Stimulated activated CD4-positive, alpha-beta T cell treated with anti-CD3 and anti-CD28 coated beads, Interleukin-15, amount 100 ng/mL, for 24 hours (primary cell): Measurements from ENCODE around the gene SMYD1.
A peak's percentile ranks its signal among the peaks of the same experiment; 100 is the strongest.
"Not testable (repeated sequence)": the region's sequence is repeated elsewhere in the genome, so short reads cannot be mapped to it uniquely, and the experiment has no call there.

Source experiments
- DNase-seq: peaks from one replicate; pipeline ENCODE4 v3.0.0-alpha.2; 2020

The SMYD1 gene

DNA sequence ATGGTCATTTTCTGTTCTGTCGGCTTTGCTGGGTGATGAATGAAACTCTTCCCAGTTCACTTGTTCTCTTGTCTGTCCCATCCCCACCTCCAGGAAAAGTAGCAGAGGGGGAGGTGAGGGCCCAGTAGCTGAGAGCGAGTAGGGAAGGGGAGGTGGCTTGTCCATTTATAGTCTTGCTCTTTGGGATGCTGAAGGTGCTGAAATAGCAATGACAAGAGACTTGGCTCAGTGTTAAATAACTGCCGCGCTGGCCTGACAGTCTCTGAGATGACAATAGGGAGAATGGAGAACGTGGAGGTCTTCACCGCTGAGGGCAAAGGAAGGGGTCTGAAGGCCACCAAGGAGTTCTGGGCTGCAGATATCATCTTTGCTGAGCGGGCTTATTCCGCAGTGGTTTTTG, at the start of gene SMYD1:
Gene SMYD1 (plus strand): TSS at position 228 of the 400 bp plus-strand sequence. CDS start 40 bp downstream, at position 268.
- no peak for DNase-seq

DNA sequence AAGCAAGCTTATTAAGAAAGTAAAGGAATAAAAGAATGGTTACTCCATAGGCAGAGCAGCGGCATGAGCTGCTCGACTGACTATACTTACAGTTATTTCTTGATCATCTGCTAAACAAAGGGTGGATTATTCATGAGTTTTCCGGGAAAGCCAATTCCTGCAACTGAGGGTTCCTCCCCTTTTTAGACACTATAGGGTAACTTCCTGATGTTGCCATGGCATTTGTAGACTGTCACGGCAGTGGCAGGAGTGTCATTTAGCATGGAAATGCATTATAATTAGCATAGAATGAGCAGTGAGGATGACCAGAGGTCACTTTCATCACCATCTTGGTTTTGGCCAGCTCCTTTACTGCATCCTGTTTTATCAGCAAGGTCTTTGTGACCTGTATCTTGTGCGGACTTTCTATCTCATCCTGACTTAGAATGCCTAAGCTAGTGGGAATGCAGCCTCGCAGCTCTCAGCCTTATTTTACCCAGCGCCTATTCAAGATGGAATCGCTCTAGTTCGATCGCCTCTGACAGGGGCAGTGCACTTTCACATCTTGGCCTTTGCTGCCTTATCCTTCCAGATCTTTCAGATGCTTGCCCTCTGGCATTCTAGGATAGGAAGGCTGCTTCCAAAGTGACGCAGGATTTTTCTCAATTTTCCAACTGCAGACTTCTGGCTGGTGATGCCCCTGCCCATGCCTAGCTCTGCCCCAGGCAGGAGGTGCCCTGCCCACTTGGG, 49.4 kb upstream of the SMYD1 start:
- DNase-seq = not testable (repeated sequence)

DNA sequence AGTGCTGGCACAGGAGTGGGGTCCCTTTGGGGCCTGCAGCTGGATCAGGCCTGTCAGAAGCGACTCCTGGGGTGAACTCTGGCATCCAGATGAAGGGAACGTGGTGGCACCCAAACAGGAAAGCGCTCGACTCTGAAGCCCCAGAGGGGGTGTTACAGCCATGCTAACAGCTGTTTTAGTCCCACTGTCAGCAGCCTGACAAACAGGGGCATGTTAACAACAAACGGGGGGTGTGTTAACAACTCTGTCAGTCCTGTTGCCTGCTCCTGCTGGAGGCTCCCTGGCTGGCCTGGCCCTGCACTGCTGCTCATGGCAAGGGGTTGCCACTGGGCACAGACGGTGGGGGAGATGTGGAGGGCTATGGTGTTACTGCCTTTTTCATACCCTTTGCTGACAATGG, 48.7 kb upstream of the SMYD1 start:
- DNase-seq = no peak

DNA sequence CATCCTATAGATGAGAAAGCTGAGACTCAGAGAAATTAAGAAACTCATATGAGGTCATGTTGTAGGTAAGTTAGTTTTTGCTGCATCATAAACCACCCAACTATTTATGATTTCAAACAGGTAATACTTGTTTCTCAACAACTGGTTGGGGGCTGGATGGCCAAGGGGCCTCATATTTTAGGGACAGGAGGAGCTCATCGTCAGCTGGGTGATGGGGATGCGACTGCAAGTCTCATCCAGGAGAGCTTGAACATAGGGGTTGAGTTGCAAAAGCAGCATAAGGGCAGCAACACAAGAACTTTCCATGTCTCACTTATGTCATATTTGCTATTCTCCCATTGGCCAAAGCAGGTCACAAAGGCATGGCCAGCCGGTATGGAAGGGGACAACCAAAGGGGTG, 47.6 kb upstream of the SMYD1 start:
- DNase-seq = no peak

DNA sequence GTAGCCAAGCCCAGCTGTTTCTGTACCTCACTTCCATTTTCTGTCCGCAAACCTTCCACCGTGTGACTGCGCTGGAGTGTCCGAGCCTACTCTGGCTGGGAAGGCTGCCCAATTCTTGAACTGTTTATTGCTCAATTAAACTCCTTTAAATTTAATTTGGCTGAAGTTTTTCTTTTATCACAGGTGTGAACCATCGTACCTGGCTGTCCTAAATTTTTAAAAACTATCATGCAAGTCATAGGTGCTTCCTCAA, 45.0 kb upstream of the SMYD1 start:
- DNase-seq = no peak

DNA sequence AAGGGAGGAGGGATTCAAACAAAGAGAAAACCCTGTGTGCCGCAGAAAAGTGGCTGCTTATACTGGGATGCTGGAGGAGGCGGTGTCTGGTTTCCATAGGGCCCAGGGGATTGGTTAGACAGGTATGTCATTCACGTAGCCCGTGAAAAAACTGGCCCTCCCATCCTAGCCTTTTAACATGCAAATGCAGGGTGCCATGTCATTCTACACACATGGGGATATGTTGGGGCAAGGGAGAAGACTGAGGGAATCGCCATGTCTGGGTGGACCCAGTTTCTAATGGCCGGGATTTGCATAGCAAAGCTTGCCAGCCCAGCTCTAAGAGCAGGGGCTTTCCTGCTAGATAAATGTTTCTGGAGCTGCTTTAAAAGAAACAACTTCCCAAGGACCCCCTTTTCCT, 43.1 kb upstream of the SMYD1 start:
- no peak for DNase-seq

DNA sequence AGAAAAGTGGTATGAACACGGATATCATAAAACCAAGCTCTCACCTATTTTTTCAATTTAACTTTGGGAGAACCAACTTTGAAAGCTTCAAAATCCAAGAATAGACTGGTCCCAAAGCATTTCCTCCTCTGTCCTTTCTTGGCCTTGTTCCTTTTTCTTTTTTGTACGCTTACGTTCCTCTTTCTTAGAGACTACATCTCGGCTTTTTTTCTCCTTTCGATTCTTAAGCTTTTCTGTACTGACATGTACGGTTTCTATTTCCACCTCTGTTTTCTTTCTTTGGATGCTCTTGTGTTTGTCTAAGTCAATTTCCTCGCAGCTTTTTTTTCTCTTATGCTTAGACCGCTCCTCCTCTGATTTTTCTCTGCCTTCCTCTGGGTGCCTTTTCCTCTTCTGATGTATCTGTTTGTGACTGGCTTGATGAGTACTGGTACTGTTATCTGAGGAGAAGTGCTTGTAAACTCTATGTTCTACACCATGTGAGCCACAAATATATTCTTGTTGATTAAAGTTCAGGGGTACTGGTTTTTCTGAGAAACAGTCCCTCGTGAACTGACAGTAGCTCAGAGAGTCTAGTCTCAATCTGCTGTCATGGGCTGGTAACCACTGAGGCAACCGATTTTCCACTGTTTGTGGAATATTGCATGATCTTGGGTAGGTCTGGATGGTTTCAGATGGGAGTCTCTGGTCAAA, 39.8 kb upstream of the SMYD1 start:
- no peak for DNase-seq

DNA sequence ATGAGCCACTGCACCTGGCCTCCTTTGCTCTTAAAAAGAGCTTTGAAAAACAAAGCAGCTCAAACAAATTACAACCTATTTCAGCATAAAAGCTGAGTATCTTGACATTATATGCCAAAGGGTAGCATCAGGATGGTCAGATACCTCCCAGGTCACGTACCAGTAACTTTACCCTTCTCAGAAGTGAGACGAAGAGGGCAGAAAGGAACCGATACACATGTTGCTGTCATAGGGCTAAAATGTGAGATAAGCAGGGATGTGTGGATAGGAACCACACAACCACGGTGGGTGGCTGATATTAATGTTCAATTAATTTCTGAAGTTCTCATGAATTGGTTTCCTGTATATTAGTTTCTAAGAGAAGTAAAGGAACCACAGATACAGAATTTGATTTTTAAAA, 38.7 kb upstream of the SMYD1 start:
- no peak for DNase-seq

DNA sequence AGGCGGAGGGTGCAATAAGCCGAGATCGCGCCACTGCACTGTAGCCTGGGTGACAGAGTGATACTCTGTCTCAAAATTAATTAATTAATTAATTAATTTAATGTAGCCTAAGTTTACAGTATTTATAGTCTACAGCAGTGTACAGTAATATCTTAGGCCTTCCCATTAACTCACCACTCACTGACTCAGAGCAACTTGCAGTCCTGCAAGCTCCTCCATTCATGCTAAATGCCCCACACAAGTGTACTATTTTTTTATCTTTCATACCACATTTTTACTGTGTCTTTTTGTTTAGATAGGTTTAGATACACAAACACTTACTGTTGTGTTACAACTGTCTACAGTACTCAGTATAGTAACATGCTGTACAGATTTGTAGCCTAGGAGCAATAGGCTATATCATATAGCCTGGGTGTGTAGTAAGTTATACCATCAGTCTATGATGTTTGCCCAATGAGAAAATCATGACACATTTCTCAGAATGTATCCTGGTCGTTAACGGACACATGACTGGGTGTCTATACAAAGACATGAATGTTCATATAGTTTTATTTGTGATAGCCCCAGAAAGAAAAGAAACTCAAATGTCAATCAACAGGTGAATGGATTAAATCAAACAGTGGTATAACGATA, 35.4 kb upstream of the SMYD1 start:
- no peak for DNase-seq

DNA sequence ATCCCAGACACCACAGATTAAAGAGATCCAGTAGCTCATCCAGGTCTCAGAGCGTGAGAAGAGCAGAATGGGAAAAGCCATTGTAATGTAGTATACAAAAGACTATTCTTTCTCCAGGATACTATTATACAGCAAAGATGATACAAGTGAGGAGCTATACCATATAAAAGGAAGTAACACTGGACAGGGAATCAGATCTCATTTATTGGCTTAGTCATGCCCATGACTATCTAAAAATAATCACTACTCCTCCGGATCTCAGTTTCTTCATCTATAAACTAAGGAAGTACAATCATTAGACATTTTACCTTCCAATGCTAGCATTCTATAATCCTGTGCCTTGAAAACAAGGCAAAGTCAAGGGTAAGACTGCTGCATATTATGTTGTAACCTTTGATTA, 31.4 kb upstream of the SMYD1 start:
- DNase-seq = no peak

DNA sequence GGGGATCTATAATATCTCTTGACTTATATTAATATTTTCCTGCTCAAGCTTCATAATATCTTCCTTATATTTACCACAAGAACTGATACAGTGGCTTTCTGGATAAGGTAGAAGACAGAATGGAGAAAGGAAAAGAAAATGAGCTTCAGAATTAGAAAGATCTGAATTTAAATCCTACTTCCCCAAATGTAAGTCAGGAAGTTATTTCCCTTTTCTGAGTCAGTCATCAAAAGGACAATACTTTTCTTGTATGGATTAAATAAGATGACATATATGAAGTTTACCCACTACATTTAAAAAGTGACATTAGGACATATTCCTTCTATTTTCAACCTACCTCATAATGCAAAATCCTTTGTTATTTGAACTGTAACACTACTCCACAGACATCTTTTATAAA, 31.0 kb upstream of the SMYD1 start:
- DNase-seq = no peak

DNA sequence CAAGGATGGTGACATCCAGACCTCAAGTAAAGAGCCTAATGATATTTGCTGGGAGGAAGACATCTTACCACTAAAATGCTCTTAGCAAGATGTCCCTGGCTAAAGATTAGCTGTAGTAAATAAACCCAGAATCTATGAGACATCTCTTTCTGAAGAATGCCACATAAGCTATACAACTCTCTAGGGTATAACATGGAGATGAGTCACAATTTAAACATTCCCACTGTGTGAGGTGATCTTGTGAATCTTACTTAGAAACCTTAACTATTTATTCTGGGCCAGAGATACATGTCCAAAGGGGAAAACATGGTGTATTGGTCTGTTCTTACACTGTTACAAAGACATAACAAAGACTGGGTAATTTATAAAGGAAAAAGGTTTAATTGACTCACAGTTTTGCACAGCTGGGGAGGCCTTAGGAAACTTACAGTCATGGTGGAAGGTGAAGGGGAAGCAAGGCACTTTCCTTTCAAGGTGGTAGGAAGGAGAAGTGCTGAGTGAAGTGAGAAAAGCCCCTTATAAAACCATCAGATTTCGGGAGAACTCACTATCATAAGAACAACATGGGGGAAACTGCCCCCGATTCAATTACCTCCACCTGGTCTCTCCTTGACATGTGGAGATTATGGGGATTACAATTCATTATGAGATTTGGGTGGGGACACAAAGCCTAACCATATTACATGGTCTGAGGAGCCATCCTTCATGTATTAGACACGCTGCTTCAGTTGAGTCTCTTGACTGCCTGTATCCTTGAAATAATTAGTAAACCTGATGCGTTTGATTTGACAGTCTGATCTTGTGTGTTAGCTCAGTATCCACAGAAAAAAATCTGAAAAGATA, 29.1 kb upstream of the SMYD1 start:
- no peak for DNase-seq

DNA sequence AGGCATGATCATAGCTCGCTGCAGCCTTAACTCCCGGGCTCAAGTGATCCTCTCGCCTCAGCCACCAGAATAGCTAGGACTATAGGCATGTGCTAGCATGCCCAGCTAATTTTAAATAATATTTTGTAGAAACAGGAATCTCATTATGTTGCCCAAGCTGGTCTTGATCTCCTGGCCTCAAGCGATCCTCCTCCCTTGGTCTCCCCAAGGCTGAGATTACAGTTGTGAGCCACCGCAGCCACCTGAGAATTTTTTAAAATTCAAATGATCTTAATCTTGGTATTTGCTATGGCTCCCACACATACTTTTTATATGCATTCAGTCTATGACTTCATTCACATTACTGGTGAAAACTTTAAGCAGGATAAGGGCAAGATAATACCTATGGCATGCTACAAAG, 25.1 kb upstream of the SMYD1 start:
- no peak for DNase-seq

DNA sequence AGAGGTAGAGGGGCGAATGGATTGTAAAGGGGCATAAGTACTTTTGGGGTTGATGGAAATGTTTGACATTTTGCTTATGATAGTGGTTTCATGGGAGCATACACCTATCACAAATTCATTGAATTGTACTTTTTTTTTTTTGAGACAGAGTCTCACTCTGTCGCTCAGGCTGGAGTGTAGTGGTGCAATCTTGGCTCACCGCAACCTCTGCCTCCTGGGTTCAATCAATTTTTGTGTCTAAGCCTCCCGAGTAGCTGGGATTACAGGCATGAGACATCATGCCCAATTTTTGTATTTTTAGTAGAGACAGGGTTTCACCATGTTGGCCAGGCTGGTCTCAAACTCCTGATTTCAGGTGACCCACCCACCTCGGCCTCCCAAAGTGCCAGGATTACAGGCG, 22.1 kb upstream of the SMYD1 start:
- not testable (repeated sequence) for DNase-seq

DNA sequence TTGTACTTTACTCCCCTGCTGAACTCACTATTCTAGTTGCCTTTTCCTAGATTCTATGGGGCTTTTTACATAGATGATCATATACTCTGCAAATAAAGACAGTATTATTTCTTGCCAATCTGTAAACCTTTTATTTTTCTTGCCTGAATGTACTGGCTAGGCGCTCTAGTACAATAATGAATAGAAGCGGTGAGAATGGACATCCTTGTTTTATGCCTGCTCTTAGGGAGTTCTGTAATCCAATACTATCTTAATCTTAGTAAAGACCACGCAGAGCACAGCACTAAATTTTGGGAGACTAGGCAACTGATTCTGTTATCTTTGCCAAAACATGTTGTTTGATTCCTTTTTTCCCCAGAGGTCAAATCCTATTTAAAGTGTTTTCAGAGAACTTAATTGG, 19.1 kb upstream of the SMYD1 start:
- DNase-seq = no peak

DNA sequence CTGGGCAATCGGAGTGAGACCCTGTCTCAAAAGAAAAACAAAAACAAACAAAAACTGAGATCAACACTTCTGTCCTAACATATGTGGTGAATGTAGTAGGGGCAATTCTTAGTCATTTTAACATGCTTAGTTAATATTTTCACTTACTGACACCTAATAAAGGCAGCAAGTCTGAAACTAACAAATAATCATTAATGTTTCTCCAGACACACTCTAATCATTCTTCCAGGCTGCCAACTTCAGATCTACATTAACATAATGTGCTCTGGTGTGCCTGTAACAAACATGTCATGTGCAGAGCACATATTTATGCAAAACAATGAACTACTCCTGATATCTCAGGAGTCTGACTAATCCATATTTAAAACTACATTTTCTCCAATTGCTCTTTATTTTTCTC, 18.0 kb upstream of the SMYD1 start:
- DNase-seq = no peak

DNA sequence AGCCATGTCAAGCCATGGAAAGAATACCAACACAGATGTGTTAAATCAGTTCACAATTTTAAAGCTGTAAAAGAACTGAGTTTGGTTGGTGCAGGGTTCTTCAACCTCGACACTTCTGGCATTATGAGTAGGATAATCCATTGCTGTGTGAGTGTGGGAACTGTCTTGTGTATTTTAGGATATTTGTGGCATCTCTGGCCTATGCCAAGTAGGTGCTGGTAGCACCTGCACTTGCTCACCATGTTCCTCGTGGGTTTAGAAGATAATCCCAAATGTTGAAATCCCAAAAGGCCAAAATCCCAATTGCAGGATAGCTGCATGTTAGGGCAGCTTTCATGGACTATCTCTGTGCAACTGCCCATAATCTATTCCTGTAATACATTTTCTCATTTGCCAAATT, 15.8 kb upstream of the SMYD1 start:
- no peak for DNase-seq

DNA sequence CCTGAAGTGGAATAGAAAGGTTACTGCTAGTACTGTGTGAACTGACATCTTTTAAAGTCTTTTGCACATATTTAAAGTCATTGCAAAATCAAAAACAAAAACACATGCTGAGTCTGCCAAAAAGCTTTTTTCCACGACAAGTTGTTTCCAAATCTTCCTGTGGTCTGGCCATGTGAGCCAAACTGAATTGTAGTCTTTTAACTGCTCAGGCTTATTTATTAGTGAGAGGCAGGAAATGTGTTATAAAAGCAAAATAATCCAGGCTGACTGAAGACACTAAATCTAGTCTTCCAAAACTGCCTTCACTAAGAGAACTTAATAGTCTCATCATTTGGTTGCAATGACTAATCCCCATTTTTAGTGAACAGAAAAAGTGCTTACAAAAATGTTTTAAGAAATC, 14.3 kb upstream of the SMYD1 start:
- DNase-seq = no peak

DNA sequence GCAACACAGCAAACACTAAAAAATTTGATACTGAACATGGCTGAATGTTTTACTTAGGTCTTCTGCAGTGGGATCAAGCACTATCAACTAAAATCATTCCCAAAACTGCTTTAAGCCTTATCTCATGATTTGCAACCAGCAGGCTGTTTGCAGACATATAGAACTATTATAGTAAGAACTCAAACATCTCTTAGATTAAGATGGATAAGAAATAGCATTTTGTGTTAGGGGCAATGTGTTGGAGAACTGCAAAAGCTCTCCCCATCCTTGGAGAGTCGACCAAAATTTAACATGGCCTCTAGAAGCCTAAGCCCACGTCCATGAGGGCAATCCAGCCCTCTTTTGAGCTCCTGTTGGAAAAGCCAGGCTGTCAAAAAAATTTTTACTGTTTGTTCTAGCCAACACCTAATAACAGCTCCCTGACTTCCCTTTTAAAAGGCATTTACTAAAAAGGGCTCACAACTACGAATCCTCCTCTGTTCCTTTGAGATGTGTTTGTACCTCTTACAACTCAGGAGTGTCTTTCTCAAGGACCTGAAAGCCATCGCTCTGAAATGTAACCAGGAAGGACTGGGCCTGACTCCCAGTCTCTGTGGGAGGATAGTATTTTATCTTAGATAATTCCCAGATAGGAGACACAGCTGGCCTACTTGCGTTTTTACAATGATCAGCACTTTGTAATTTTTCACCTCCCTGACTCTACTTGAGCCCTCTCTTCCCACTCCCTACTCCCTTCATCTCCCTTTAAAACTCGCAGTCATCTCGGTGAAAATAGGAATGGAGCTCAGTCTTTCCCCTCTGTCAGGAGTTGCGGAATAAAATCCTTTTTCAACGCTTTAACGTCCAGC, 13.5 kb upstream of the SMYD1 start:
- DNase-seq = no peak

DNA sequence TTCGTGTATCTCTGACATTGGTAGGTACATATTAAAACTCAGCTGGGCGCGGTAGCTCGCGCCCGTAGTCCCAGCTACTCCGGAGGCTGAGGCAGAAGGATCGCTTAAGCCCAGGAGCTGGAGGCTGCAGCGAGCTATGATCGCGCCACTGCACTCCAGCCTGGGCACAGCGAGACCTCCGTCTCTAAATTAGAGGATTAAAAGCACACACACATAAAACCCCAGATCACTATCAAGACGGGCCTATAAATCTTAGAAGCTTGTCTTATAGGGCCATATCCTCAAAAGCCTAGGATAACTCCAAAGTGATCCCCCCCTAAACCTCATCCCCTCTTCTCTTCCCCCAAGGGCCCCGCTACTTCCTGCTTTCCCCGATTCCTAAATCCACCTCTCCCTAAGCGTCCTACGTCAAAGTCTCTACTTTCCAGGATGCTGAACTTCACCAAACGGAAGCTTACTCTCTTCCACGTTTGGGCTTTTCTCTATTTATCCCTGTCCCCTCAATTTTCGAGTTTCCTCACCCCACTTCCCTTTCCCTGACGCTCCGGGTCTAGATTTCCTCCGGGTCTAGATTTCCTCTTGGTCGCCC, 12.7 kb upstream of the SMYD1 start:
- DNase-seq = peak; percentile 10

DNA sequence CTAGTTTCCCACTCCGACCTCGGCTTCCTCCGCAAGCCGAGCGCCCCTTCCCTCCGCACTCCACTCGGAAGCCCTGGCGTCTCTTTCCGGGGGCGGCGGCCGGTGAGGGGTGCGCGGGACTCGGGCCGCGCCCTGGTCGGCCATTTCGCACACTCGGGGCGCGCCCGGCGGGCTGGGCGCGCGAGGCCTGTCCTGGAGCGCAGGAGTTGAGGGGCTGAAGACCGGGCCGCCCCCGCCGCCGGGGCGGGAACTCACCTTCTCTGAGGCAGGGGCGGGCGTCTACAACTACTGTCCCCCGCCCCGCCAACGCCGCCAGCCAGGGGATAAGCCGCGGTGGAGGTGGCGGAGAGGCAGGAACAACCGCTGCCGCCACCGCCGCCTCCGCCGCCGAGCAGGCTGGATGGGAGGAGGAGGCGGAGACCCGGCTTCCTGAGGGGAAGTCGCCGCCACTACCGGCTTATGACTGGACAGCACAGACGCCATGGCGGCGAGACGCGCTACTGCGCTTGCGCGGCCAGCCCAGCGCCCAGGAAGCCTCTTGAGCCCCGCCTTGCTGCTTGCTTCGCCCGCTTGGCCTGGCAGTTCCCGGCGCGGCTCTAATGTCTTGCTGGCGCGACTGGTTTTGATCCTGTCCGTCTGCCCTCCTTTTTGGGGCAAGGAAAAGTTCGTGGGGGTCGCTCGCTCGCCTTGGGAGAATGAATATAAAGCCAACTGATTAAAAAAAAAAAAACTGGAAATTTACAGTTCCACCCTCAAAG, 12.1 kb upstream of the SMYD1 start, which contains the start of gene KRCC1:
Gene KRCC1 (minus strand): TSS at position 413 of the 758 bp plus-strand sequence. CDS start 27,220 bp downstream, outside the sequence.
- DNase-seq = peak; percentile 94
